Breast epithelium (tissue), 3 donors: Measurements from ENCODE around the gene PCBP3.

Source experiments
- CTCF ChIP-seq, 3 donors: fragments of 450-650 bp; IDR thresholded peaks; one replicate each; pipeline ENCODE4 v1.5.1; 2016 to 2017; ENCODE audit warnings: antibody characterized with exemption in 3 of 3, mild to moderate bottlenecking in 3 of 3, moderate library complexity in 3 of 3
- POLR2A ChIP-seq: fragments of 450-650 bp; IDR thresholded peaks from one replicate; pipeline ENCODE4 v1.6.1; 2016; ENCODE audit warnings: antibody characterized with exemption, mild to moderate bottlenecking, moderate library complexity

- no peak for TF ChIP-seq CTCF (IDR thresholded peaks at IDR 0.05)
- TF ChIP-seq POLR2A, result no peak
These were observed 204.8 kb downstream of the PCBP3 start for GRCh38 chr21:45848331-45848730.
